GM12892 (cell line): ENCODE measurements around the gene ZNF322. TPM values are rescaled to one million over a fixed set of nuclear protein-coding genes. Genes with fewer than 3 reads are reported as not detected.
A peak's percentile ranks its signal among the peaks of the same experiment; 100 is the strongest.
"Not testable (repeated sequence)": the region's sequence is repeated elsewhere in the genome, so short reads cannot be mapped to it uniquely, and the experiment has no call there.

Experiments
- DNase-seq: peaks from one replicate; pipeline ENCODE4 v3.0.0; 2011; ENCODE audit not compliant: insufficient read length
- FAIRE-seq: peaks from 2 replicates; lab custom pipeline; 2011; peaks lifted over from hg19 to GRCh38; lab: Jason Lieb, UNC
- POLR2A ChIP-seq: IDR thresholded peaks from 2 replicates; pipeline ENCODE4 v1.6.1; 2011; ENCODE audit warnings: low read depth, low read length, control low read depth
- POLR2AphosphoS5 ChIP-seq: IDR thresholded peaks from 2 replicates; pipeline ENCODE4 v1.6.1; 2011; ENCODE audit warnings: low read depth, low read length, control low read depth
- TAF1 ChIP-seq: IDR thresholded peaks from 2 replicates; pipeline ENCODE4 v1.6.1; 2011; ENCODE audit warnings: low read depth, mild to moderate bottlenecking, control low read depth, low read length, borderline replicate concordance
- polyA plus RNA-seq: library from polyadenylated mRNA; unstranded; fragments of >200 nt; gene quantifications from one replicate; pipeline ENCODE4 v1.2.1, GENCODE V29; 2012; ENCODE audit warnings: missing spikeins, inconsistent platforms; ENCODE audit not compliant: missing spikeins

ZNF322 gene, protein sequence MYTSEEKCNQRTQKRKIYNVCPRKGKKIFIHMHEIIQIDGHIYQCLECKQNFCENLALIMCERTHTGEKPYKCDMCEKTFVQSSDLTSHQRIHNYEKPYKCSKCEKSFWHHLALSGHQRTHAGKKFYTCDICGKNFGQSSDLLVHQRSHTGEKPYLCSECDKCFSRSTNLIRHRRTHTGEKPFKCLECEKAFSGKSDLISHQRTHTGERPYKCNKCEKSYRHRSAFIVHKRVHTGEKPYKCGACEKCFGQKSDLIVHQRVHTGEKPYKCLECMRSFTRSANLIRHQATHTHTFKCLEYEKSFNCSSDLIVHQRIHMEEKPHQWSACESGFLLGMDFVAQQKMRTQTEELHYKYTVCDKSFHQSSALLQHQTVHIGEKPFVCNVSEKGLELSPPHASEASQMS
- 10.6 TPM for polyA plus RNA-seq

DNA sequence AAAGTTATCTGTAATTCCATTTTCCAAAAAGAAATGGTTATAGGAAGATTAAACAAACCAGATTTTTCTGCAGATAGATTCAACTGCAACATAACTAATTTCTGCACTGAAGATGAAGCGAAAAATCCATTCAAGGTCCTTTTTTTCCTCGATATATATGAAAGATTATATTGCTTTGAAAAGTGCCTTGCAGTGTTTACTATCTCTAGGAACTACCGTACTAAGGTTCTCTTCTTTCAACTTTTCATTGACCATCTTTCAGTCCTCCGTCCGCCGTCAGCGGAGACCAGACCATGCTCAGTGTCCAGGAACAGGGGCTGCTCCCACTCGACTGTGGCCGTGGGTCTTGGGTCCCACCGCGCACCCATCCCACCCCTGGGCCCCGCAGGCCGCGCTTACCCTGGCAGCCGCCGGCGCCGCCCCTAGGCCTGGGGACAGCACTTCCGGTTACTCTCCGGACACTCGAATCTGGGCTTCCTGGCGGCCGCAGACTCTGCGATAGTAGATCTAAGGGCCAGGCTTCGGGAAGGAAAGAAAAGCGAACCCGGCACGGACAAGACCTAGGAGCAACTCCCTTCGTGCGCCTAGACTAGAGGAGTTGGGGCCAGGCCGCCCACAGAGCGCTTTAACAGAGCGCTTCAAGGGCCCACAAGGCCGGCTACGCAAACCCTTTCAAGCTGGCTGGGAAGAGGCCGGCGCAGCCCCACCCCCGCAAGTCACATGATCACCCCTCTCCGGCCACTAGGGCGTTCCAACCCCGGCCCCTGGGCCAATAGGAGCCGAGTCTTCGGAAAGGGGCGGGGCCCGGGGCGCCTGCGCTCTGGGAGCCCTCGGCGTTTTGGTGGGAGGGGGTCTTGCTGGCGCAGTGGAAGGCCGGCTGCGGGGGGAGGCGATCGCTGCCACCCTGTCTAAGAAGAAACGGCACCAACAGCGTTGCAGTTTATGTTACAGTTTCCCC is at the start of gene ZNF322:
TSS of gene ZNF322 (minus strand) at position 705 of the 958 bp plus-strand sequence. CDS start 21,193 bp downstream, outside the sequence.
- DNase-seq (peak; percentile 87), FAIRE-seq (peak; percentile 93)
- TF ChIP-seq POLR2A (peak; percentile 67; the same call in 1 of the 2 replicates), TAF1 (no peak), POLR2AphosphoS5 (peak; percentile 62; the same call in 1 of the 2 replicates)

DNA sequence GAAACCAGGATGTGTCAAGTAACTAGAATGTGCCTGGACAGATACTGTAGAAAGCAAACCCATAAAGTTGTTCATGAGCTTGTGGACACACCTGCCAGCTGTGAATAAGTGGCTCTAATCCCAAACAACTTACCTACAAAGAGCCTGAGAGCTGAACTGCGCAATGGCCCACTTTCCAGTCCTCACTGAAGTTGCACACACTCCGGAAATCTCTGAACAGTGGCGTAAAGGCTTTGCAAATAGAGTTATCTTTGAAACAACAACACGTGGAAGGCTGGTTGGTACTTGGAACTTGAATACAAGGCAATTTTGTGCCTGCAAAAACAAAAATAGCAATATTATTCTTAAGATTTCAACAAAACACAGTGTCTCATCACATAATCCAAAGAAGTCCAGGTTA is 46.2 kb upstream of the ZNF322 start:
- not testable (repeated sequence) for FAIRE-seq, DNase-seq

DNA sequence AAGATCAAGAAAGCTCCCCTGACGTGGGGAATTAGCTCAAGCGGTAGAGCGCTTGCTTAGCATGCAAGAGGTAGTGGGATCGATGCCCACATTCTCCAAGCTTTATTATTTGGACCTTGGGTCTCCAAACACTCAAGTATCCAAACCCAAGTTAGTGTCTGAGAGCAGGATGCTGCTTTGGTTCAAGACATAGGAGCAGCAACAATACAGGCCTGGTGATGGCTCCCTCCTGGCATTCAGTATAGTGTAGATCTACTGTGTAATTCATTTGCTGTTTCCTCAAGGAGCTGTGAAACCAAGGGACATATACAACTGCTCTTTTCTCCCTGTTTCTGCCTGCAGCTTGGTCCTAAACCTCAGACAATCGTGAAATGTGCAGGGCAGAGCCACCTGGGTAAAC is 45.8 kb upstream of the ZNF322 start:
- not testable (repeated sequence) for FAIRE-seq, DNase-seq

DNA sequence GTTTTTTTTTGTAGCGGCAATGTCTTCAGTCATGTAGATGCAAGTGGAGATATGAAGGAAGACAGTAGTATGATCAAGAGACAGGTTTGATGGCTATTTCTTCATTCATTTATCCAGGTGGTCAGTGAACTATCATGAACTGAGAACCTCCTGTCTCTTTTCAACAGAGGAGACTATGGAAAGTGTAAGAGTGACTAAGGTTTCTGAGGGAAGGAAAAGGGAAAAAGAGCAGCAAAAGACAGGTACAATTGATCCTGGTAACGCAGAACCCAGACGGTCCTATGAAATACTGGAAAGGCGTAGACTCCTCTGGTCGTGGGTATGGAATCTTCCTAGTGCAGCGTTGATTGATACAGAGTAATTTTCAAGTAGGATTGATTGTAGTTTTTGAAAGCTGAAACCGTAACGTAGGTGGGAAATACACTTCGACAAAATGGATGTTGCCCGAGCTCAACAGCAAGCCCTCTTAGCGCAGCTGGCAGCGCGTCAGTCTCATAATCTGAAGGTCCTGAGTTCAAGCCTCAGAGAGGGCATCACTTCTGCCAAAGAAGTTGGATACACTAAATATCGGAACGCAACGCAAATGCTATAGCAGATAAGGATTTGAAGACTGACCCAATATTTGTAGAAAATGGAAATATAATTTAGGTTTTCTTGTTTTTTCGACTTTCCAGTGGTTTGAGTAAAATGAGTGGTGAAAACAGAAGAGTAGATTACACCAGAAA is 41.6 kb upstream of the ZNF322 start:
- not testable (repeated sequence) for DNase-seq, FAIRE-seq

DNA sequence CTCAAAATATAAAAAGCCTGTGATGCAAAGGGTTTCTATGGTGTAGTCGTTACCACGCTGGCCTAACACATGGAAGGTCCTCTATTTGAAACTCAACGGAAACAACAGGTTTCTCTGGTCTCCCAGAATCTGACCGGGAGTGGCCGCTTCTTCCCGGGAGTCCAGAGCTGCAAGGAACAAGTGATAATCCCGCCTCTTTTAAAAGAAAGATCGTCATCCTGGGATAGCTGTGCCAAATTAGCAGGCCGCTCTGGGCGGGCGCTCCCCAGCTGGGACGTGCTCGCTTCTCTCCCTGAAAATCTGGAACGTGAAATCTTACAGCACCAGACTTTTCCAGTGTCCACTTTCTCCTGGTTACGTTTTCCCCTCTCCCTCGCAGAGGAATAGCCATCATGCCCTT is 38.0 kb upstream of the ZNF322 start:
- not testable (repeated sequence) for DNase-seq, FAIRE-seq

DNA sequence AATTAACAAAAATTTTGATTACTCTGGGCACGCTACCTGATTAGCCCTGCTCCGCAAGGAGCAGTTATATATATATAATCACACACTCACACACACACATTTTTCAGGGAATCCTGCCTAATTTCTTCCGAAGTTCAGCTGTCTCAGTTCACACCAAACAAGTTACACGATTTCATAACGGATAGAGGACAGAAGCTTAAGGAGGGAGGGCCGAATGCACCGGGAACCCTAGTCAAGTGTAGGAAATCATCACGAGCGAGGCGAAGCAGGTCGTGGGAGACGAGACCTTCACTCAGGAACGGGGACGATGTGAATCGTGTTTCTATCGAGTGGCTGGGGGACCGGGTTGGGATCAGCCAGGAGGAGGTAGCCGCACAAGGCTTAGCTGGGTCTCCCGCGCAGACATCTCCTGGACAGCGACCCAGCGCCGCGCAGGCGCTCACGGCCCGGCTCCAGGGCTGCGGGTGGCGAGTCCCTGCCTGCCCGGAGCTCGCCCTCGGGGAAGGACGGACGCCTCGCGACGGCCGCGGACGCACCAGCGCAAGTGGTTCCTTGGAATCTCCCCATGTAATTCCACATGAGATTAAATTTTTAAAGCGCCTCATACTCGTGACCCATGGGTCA is 29.9 kb upstream of the ZNF322 start:
- DNase-seq, FAIRE-seq: not testable (repeated sequence)

DNA sequence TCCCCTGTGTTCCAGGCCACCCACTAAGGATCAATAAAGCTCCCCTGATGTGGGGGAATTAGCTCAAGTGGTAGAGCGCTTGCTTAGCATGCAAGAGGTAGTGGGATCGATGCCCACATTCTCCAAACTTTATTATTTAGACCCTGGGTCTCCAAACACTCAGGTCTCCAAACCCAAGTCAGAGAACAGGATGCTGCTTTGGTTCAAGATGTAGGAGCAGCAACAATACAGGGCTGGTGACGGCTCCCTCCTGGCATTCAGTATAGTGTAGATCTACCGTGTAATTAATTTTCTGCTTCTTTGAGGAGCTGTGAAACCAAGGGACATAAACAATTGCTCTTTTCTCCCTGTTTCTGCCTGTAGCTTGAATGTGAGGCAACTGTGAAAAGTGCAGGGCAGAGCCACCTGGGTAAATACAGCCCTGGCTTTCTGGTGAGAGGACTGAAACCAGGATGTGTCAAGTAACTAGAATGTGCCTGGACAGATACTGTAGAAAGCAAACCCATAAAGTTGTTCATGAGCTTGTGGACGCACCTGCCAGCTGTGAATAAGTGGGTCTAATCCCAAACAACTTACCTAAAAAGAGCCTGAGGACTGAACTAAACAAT is 23.0 kb upstream of the ZNF322 start:
- not testable (repeated sequence) for FAIRE-seq, DNase-seq

DNA sequence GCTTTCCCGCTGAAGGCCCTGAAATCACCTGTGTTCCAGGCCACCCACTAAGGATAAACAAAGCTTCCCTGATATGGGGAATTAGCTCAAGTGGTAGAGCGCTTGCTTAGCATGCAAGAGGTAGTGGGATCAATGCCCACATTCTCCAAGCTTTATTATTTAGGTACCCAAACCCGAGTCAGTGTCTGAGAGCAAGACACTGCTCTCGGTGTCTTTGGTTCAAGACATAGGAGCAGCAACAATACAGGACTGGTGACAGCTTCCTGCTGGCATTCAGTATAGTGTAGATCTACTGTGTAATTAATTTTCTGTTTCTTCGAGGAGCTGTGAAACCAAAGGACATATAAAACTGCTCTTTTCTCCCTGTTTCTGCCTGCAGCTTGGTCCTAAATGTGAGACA is 13.7 kb upstream of the ZNF322 start:
- DNase-seq, FAIRE-seq: not testable (repeated sequence)

DNA sequence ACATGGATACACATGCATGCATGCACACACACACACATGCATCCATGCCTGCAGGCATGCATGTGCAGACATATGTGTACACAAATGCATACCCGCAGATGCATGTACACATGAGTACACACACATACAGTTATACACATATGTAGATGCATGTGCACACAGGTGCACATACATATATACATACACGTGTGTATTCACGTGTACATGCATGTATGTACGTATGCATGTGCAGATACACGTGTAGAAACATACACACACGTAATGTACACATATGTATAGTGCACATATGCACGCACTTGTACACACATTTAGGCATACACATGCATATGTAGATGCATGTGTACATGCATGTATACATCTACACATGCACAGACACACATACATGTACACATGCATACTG is 11.0 kb upstream of the ZNF322 start:
- DNase-seq, FAIRE-seq: not testable (repeated sequence)

DNA sequence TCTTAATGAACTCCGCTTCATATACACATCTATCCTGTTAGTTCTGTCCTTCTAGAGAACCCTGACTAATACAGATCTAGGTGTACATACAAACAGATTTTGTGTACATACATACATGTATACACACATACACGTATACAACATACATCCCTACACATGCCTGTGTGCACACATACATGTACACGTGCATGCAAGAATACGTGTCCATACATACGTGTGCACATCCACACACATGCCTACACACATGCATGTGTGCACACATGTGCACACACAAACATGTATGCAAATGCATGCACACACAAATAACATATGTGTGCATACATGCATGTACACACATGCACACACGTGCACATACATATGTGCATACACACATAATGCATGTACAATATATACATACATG is 10.5 kb upstream of the ZNF322 start:
- not testable (repeated sequence) for DNase-seq, FAIRE-seq

DNA sequence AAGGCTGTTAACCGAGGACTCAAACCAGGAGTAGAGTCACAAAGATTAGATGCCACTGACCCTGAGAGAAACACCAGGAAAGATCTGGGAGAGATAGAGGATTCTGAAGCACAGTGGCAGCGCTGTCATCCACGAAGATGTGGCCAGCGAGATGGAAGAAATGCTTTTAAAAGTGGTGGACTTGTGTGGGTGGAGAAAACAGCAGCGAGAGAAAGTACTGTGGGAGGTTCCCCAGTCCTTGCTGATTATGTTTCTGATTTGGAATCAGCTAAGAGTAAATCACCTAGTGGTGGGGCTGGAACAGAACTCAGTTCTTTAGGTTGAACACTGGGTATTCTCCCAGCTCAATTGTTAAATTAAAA is 435 bp upstream of the ZNF322 start:
- no peak for FAIRE-seq
- DNase-seq = peak; percentile 15
- TF ChIP-seq TAF1 (no peak), POLR2AphosphoS5 (no peak), POLR2A (no peak)

DNA sequence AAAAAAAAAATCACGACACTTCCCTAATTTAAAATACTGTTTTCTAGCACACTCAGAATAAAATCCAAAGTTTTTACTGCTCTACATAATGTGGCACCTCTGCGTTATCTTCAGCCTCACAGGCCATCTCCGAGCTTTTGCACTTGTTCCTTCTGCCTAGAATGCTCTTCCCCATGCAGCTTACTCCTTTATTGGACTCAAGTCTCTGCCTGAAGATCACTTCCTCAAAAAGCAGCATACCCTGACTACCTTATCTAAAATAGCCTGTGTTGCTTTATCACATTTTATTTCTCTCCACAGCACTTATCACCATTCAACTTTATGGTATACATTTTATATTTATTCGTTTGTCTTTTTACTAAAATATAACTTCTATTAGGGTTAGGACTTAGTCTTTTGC is 2.3 kb downstream of the ZNF322 start:
- DNase-seq (no peak), FAIRE-seq (no peak)
- TF ChIP-seq POLR2A = no peak
- no peak for TF ChIP-seq TAF1
